Transverse colon (tissue), 4 donors: ENCODE results near the gene TMED7. TPM values are rescaled to one million over a fixed set of nuclear protein-coding genes. Genes with fewer than 3 reads are reported as not detected.
A peak's percentile ranks its signal among the peaks of the same experiment; 100 is the strongest.

Experiments used
- DNase-seq: peaks from one replicate; pipeline ENCODE4 v3.0.0-alpha.2; 2019
- H3K27ac ChIP-seq, 4 donors: fragments of 200-600 bp; sonication (generic); 2 replicates each; pipeline ENCODE4 v1.5.1; 2016 to 2018; ENCODE audit warnings: inconsistent platforms in 4 of 4
- H3K27me3 ChIP-seq: fragments of 200-600 bp; sonication (generic); 2 replicates; pipeline ENCODE4 v1.5.1; 2017; ENCODE audit warnings: inconsistent platforms
- H3K36me3 ChIP-seq, 4 donors: fragments of 200-600 bp; sonication (generic); 2 replicates each; pipeline ENCODE4 v1.5.1; 2017 to 2019; ENCODE audit warnings: inconsistent platforms in 4 of 4
- H3K4me1 ChIP-seq, 4 donors: fragments of 200-600 bp; sonication (generic); 2 replicates each; pipeline ENCODE4 v1.5.1; 2017 to 2020; ENCODE audit warnings: inconsistent platforms in 4 of 4
- H3K4me3 ChIP-seq, 4 donors: fragments of 200-600 bp; sonication (generic); 1 replicate in 1 of 4; 2 replicates in 3 of 4; pipeline versions ENCODE4 v1.5.1 to v1.6.1; 2017 to 2019; ENCODE audit warnings: inconsistent platforms in 4 of 4
- H3K9me3 ChIP-seq, 2 donors: fragments of 200-600 bp; sonication (generic); 2 replicates each; pipeline ENCODE4 v1.5.1; 2017 to 2019; ENCODE audit warnings: inconsistent platforms in 2 of 2
- EP300 ChIP-seq: sonication (generic); formaldehyde crosslinking; IDR thresholded peaks from one replicate; pipeline ENCODE4 v1.6.1; 2017; ENCODE audit warnings: antibody characterized with exemption, low read depth
- POLR2A ChIP-seq: fragments of 450-650 bp; IDR thresholded peaks from one replicate; pipeline ENCODE4 v1.6.1; 2016; ENCODE audit warnings: antibody characterized with exemption, mild to moderate bottlenecking, moderate library complexity
- POLR2AphosphoS5 ChIP-seq, 3 donors: sonication (generic); formaldehyde crosslinking; IDR thresholded peaks; one replicate each; pipeline ENCODE4 v1.6.1; 2016; ENCODE audit warnings: antibody characterized with exemption in 3 of 3
- WGBS, 2 donors: methylation state at CpG; one replicate each; pipeline ENCODE4 v1.1.5; 2018; ENCODE audit warnings: low coverage in 1 of 2; 5-methylcytosine and 5-hydroxymethylcytosine counted together
- in situ Hi-C, 4 donors: fragments of 200-750 bp; cut with MboI; loops; one replicate each; pipeline versions ENCODE4 v1.15.0 to v1.15.1; 2017; ENCODE audit warnings: low sequenced_read_pairs in 3 of 4, low pct_ligation_motif_present in 1 of 4, low pct_unique_long_range_greater_than_20kb in 1 of 4
- intact Hi-C: fragments of 100-400 bp; cut with DNase I; formaldehyde crosslinking; loops from one replicate; pipeline ENCODE4 v1.15.1; 2023; ENCODE audit warnings: low total_unique reads
- total RNA-seq, 4 donors: library from RNA; depleted of rRNA; stranded (reverse); fragments of >200 nt; gene quantifications; one replicate each; pipeline ENCODE4 v1.1.0, GENCODE V29; 2016
- TF ChIP-seq, protein P1 (sequence below), 5 experiments: fragments of 200-600 bp in 3 of 5; fragments of 450-650 bp in 2 of 5; sonication (generic) in 3 of 5; IDR thresholded peaks; 1 replicate in 2 of 5; 2 replicates in 3 of 5; pipeline ENCODE4 v1.5.1; 2016 to 2017; ENCODE audit warnings: antibody characterized with exemption in 5 of 5, inconsistent platforms in 3 of 5, mild to moderate bottlenecking in 2 of 5, moderate library complexity in 1 of 5

TMED7 gene
- total RNA-seq, 4 donors from 2014 or later: 29.9 to 122 (median 98.2) TPM

DNA sequence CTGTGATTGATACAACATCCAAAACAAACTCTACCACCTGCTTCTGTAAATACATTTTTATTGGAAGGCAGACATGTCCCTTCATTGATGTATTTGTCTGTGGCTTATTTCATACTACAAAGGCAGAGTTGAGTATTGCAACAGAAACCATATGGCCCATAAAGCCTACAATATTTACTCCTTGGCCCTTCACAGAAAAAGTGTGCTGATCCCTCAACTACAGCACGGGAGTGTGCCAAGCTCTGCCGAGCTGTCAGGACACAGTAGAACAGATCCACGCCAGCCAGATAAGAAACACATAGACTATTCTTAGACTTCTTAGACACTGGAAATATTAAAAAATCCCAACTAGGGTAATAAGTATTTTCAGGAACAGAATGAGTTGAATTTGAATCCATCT, 36.8 kb downstream of the TMED7 start:
- WGBS, 2 donors: 37 to 40% methylated on average over 3 of the region's 3 CpGs
- TF ChIP-seq POLR2AphosphoS5 (IDR thresholded peaks at IDR 0.05): peak in 1 of 3 donors; percentile 10
- no peak for TF ChIP-seq POLR2A
- TF ChIP-seq, protein P1, sequence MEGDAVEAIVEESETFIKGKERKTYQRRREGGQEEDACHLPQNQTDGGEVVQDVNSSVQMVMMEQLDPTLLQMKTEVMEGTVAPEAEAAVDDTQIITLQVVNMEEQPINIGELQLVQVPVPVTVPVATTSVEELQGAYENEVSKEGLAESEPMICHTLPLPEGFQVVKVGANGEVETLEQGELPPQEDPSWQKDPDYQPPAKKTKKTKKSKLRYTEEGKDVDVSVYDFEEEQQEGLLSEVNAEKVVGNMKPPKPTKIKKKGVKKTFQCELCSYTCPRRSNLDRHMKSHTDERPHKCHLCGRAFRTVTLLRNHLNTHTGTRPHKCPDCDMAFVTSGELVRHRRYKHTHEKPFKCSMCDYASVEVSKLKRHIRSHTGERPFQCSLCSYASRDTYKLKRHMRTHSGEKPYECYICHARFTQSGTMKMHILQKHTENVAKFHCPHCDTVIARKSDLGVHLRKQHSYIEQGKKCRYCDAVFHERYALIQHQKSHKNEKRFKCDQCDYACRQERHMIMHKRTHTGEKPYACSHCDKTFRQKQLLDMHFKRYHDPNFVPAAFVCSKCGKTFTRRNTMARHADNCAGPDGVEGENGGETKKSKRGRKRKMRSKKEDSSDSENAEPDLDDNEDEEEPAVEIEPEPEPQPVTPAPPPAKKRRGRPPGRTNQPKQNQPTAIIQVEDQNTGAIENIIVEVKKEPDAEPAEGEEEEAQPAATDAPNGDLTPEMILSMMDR (IDR thresholded peaks at IDR 0.05): no peak
- TF ChIP-seq EP300: no peak
- intact Hi-C loops (loop anchor here (2.0 kb wide), 1 partner anchor 280 kb away; no protein-coding TSS in a partner anchor), in situ Hi-C loops (loop anchor here (5.0 to 25.0 kb wide), 3 partner anchors 274 to 502 kb away; no protein-coding TSS in a partner anchor)
- Histone ChIP-seq H3K9me3 (no peaks in the 10 kb centered on the region), H3K27ac (no peak overlapping the region), H3K27me3 (no peaks in the 10 kb centered on the region), H3K4me3 (no peak overlapping the region), H3K36me3 (no peaks in the 10 kb centered on the region), H3K4me1 (peaks cover 0 to 16% (median 0%) of the 10 kb centered on the region in 4 donors)
- no peak for DNase-seq

DNA sequence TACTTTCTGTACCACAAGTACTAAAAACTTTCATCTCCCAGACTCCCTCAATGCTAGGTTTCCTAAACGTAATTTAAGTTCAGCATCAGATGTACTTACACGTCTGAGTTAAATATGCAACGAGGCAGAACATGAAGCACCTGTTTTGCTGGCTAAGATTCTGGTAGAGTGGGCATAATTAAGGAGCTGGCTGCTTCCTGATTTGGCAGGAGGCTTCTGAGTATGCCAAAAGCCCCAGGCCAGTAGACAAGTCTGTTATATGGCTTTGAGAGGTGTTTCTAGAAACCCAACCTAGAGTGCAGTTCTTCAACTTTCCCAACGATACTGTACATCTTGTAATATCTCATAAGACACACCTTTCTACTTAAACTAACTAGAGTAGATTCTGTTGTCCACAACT, 37.2 kb downstream of the TMED7 start:
- WGBS, 2 donors: 33 to 52% methylated on average over 2 to 4 of the region's 4 CpGs
- in situ Hi-C loops (loop anchor here (5.0 to 25.0 kb wide), 3 partner anchors 274 to 501 kb away; no protein-coding TSS in a partner anchor), intact Hi-C loops (loop anchor here (2.0 kb wide), 1 partner anchor 280 kb away; no protein-coding TSS in a partner anchor)
- Histone ChIP-seq H3K36me3 (no peaks in the 10 kb centered on the region), H3K4me1 (peaks cover 0 to 16% (median 0%) of the 10 kb centered on the region in 4 donors), H3K4me3 (no peak overlapping the region), H3K9me3 (no peaks in the 10 kb centered on the region), H3K27ac (no peak overlapping the region), H3K27me3 (no peaks in the 10 kb centered on the region)
- TF ChIP-seq, protein P1 (IDR thresholded peaks at IDR 0.05): no peak
- TF ChIP-seq POLR2A (no peak), POLR2AphosphoS5 (IDR thresholded peaks at IDR 0.05) (no peak), EP300 (no peak)
- DNase-seq: no peak

DNA sequence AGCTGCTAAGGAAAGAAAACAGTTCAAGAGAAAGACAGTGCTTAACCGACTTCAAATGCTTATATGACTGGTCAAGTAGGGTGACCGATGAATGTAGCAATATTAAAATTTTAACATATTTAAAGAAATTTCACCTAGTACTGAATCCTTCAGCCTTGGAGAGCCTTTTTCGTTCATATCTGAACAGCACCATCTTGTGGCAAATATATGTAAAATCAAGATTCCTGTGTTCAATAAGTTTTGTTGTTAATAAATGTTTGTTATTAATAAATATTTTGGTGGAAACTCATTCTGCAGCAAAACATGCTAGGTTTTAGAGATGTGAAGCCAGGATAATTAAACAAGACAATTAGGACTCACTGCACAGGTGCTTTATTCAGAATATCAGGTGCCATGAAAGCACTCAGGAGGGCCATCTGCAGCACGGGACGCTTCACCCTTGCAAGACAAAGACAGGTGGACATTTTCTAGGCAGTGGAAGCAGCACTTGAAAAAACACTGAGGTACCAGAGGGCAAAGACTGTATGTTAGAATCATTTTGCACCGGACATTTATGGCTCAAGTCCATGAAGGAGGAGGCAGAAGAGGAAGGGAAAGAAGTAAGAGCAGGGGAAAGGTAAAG, 39.2 kb downstream of the TMED7 start:
- no peak overlapping the region for H3K27ac ChIP-seq
- H3K4me3 ChIP-seq: no peak overlapping the region
- no peaks in the 10 kb centered on the region for H3K9me3 ChIP-seq
- intact Hi-C loops (no loop called here), in situ Hi-C loops (loop anchor here (5.0 to 25.0 kb wide), 3 partner anchors 272 to 499 kb away; no protein-coding TSS in a partner anchor)
- H3K36me3 ChIP-seq: no peaks in the 10 kb centered on the region
- H3K4me1 ChIP-seq: peaks cover 0 to 13% (median 0%) of the 10 kb centered on the region in 4 donors
- TF ChIP-seq, protein P1 (IDR thresholded peaks at IDR 0.05): peak; percentile 50 to 63 (median 60)
- TF ChIP-seq POLR2A: no peak
- DNase-seq: no peak
- 35 to 45% methylated on average over 6 of the region's 6 CpGs for WGBS, 2 donors
- no peaks in the 10 kb centered on the region for H3K27me3 ChIP-seq

DNA sequence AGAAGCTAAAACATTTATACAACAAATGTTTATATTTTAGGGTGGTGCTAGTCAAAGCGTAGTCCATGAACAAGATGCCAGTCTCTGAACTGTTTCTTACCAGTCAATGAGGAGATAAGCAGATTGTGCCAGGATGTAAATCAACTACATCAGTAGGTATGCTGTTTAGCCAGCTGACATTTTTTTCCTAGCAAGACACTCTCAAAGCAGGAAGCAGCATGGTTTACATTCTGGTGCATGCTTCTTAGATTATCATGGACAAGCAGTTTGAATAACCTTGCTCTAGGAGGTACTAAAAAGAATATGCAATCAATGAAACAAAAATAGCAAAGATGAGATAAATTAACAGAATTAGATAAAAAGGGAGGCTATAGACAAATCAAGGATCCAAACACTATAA, 40.6 kb downstream of the TMED7 start:
- in situ Hi-C loops (loop anchor here (5.0 to 25.0 kb wide), 3 partner anchors 270 to 498 kb away; no protein-coding TSS in a partner anchor), intact Hi-C loops (no loop called here)
- TF ChIP-seq EP300 (no peak), POLR2A (no peak), POLR2AphosphoS5 (IDR thresholded peaks at IDR 0.05) (no peak)
- TF ChIP-seq, protein P1 (IDR thresholded peaks at IDR 0.05): no peak
- no peak overlapping the region for H3K4me3 ChIP-seq
- no peaks in the 10 kb centered on the region for H3K27me3 ChIP-seq
- no peak for DNase-seq
- H3K36me3 ChIP-seq: no peaks in the 10 kb centered on the region
- 83 to 100% methylated on average over 1 of the region's 1 CpG for WGBS, 2 donors
- peaks cover 0 to 13% (median 0%) of the 10 kb centered on the region in 4 donors for H3K4me1 ChIP-seq
- no peaks in the 10 kb centered on the region for H3K9me3 ChIP-seq
- no peak overlapping the region for H3K27ac ChIP-seq
